ENCODE measurements around the gene BORCS5. TPM values are rescaled to one million over a fixed set of nuclear protein-coding genes. Genes with fewer than 3 reads are reported as not detected.
"Not testable (repeated sequence)": the region's sequence is repeated elsewhere in the genome, so short reads cannot be mapped to it uniquely, and the experiment has no call there.

The BORCS5 gene
- total RNA-seq, 1 donor from 2014 or later = 9.7 TPM

- intact Hi-C loops (cut with DNase I) = no loop called here
- no peak for DNase-seq (ENCODE audit: low spot score)
Measured at GRCh38 chr12:12415886-12416285, 59.0 kb downstream of the BORCS5 start.

- DNase-seq (ENCODE audit: low spot score); intact Hi-C loops (cut with DNase I): not testable (repeated sequence)
Measured at GRCh38 chr12:12419165-12419564, 62.3 kb downstream of the BORCS5 start.

- DNase-seq (ENCODE audit: low spot score) = no peak
- intact Hi-C loops (cut with DNase I) = no loop called here
Measured at GRCh38 chr12:12423367-12423766, 66.5 kb downstream of the BORCS5 start.

GRCh38 chr12:12425001-12425400 lies 68.1 kb downstream of the BORCS5 start:
- intact Hi-C loops (cut with DNase I) = no loop called here
- no peak for DNase-seq (ENCODE audit: low spot score)

- intact Hi-C loops (cut with DNase I) = no loop called here
- no peak for DNase-seq (ENCODE audit: low spot score)
Measured at GRCh38 chr12:12425616-12426015, 68.7 kb downstream of the BORCS5 start.

- no peak for DNase-seq (ENCODE audit: low spot score)
- intact Hi-C loops (cut with DNase I) = no loop called here
Measured at GRCh38 chr12:12427568-12427967, 70.7 kb downstream of the BORCS5 start.

- intact Hi-C loops (cut with DNase I) = no loop called here
- DNase-seq (ENCODE audit: low spot score) = no peak
Measured at GRCh38 chr12:12428047-12428446, 71.2 kb downstream of the BORCS5 start.

GRCh38 chr12:12428961-12429657 lies 72.2 kb downstream of the BORCS5 start:
- intact Hi-C loops (cut with DNase I) = no loop called here
- DNase-seq (ENCODE audit: low spot score) = no peak

- intact Hi-C loops (cut with DNase I) = no loop called here
- no peak for DNase-seq (ENCODE audit: low spot score)
Measured at GRCh38 chr12:12432364-12432763, 75.5 kb downstream of the BORCS5 start.

- intact Hi-C loops (cut with DNase I) = no loop called here
- DNase-seq (ENCODE audit: low spot score) = no peak
Measured at GRCh38 chr12:12433203-12433731, 76.4 kb downstream of the BORCS5 start.

- no peak for DNase-seq (ENCODE audit: low spot score)
- intact Hi-C loops (cut with DNase I) = no loop called here
Measured at GRCh38 chr12:12436831-12437345, 80.0 kb downstream of the BORCS5 start.

- intact Hi-C loops (cut with DNase I) = loop anchor here (5.0 kb wide), 2 partner anchors 68 to 123 kb away; partner anchors contain the start of gene DUSP16
- DNase-seq (ENCODE audit: low spot score) = no peak
Measured at GRCh38 chr12:12439636-12440035, 82.8 kb downstream of the BORCS5 start.

- intact Hi-C loops (cut with DNase I) = loop anchor here (5.0 kb wide), 2 partner anchors 66 to 121 kb away; partner anchors contain the start of gene DUSP16
- DNase-seq (ENCODE audit: low spot score) = no peak
Measured at GRCh38 chr12:12440784-12441428, 84.0 kb downstream of the BORCS5 start.

GRCh38 chr12:12441429-12441807 lies 84.5 kb downstream of the BORCS5 start:
- intact Hi-C loops (cut with DNase I) = loop anchor here (5.0 kb wide), 2 partner anchors 66 to 121 kb away; partner anchors contain the start of gene DUSP16
- DNase-seq (ENCODE audit: low spot score) = no peak

- no peak for DNase-seq (ENCODE audit: low spot score)
- intact Hi-C loops (cut with DNase I) = loop anchor here (5.0 kb wide), 2 partner anchors 65 to 120 kb away; partner anchors contain the start of gene DUSP16
Measured at GRCh38 chr12:12441843-12442461, 85.1 kb downstream of the BORCS5 start.

GRCh38 chr12:12442548-12443071 lies 85.7 kb downstream of the BORCS5 start:
- intact Hi-C loops (cut with DNase I) = loop anchor here (5.0 kb wide), 2 partner anchors 65 to 120 kb away; partner anchors contain the start of gene DUSP16
- no peak for DNase-seq (ENCODE audit: low spot score)

- intact Hi-C loops (cut with DNase I) = loop anchor here (5.0 kb wide), 2 partner anchors 64 to 119 kb away; partner anchors contain the start of gene DUSP16
- no peak for DNase-seq (ENCODE audit: low spot score)
Measured at GRCh38 chr12:12443431-12443878, 86.6 kb downstream of the BORCS5 start.

GRCh38 chr12:12445165-12445881 lies 88.4 kb downstream of the BORCS5 start:
- intact Hi-C loops (cut with DNase I) = no loop called here
- DNase-seq (ENCODE audit: low spot score) = no peak

GRCh38 chr12:12445882-12446181 lies 89.0 kb downstream of the BORCS5 start:
- intact Hi-C loops (cut with DNase I) = no loop called here

More at GRCh38 chr12:12445882-12446181, 89.0 kb downstream of the BORCS5 start:
- no peak for DNase-seq (ENCODE audit: low spot score)
